Loucy (cell line): ENCODE data around the gene TRIM29.

ENCODE experiments used
- H2AFZ ChIP-seq: fragments of 200-600 bp; sonication (generic); 2 replicates; pipeline ENCODE4 v1.6.0; 2016; ENCODE audit warnings: antibody characterized with exemption, mild to moderate bottlenecking, low read length, moderate library complexity
- H3F3A ChIP-seq: fragments of 200-600 bp; 2 replicates; pipeline ENCODE4 v1.6.0; 2016; ENCODE audit warnings: antibody characterized with exemption, low read depth, mild to moderate bottlenecking
- H3K27me3 ChIP-seq: fragments of 200-600 bp; sonication (generic); 2 replicates; pipeline ENCODE4 v1.6.1; 2014; ENCODE audit warnings: low read length, mild to moderate bottlenecking; ENCODE audit not compliant: insufficient read depth, poor library complexity, severe bottlenecking
- H3K36me3 ChIP-seq: fragments of 200-600 bp; sonication (generic); 2 replicates; pipeline ENCODE4 v1.6.1; 2016; ENCODE audit warnings: low read length; ENCODE audit not compliant: insufficient read depth
- H3K4me1 ChIP-seq: fragments of 200-600 bp; sonication (generic); 2 replicates; pipeline ENCODE4 v1.5.1; 2014; ENCODE audit warnings: low read length, mild to moderate bottlenecking; ENCODE audit not compliant: insufficient read depth, poor library complexity, severe bottlenecking
- H3K4me2 ChIP-seq: fragments of 200-600 bp; sonication (generic); 2 replicates; pipeline ENCODE4 v1.6.0; 2014; ENCODE audit warnings: antibody characterized with exemption, low read length, low read depth, mild to moderate bottlenecking; ENCODE audit not compliant: poor library complexity, severe bottlenecking
- H3K4me3 ChIP-seq: fragments of 200-600 bp; sonication (generic); 2 replicates; pipeline ENCODE4 v1.5.1; 2014; ENCODE audit warnings: low read length, mild to moderate bottlenecking, mixed read lengths; ENCODE audit not compliant: poor library complexity, severe bottlenecking
- H3K79me2 ChIP-seq: fragments of 200-600 bp; sonication (generic); 2 replicates; pipeline ENCODE4 v1.6.1; 2014; ENCODE audit warnings: low read length; ENCODE audit not compliant: insufficient read depth
- H3K9ac ChIP-seq: fragments of 200-600 bp; sonication (generic); 2 replicates; pipeline ENCODE4 v1.6.0; 2014; ENCODE audit warnings: mild to moderate bottlenecking, low read depth, low read length, moderate library complexity; ENCODE audit not compliant: poor library complexity, severe bottlenecking
- H3K9me2 ChIP-seq: fragments of 200-600 bp; sonication (generic); replicated peaks from 2 replicates; pipeline ENCODE4 v1.6.1; 2016; ENCODE audit warnings: low read depth, low read length, mixed read lengths
- H3K9me3 ChIP-seq: fragments of 200-600 bp; sonication (generic); 2 replicates; pipeline ENCODE4 v1.6.1; 2014; ENCODE audit warnings: mild to moderate bottlenecking, antibody characterized with exemption, low read length, low read depth; ENCODE audit not compliant: insufficient read depth
- H4K20me1 ChIP-seq: fragments of 200-600 bp; sonication (generic); 2 replicates; pipeline ENCODE4 v1.6.0; 2014; ENCODE audit warnings: antibody characterized with exemption, low read length, mild to moderate bottlenecking; ENCODE audit not compliant: insufficient read depth, poor library complexity, severe bottlenecking
- EZH2phosphoT487 ChIP-seq: fragments of 200-600 bp; IDR thresholded peaks from 2 replicates; pipeline ENCODE4 v1.6.1; 2018; ENCODE audit warnings: antibody characterized with exemption, mild to moderate bottlenecking, moderate library complexity, borderline replicate concordance
- TF ChIP-seq, protein P1 (sequence below): fragments of 200-600 bp; sonication (generic); conservative IDR thresholded peaks from 2 replicates; pipeline ENCODE4 v1.5.1; 2014; ENCODE audit warnings: mild to moderate bottlenecking, antibody characterized with exemption, low read length

Gene TRIM29

DNA sequence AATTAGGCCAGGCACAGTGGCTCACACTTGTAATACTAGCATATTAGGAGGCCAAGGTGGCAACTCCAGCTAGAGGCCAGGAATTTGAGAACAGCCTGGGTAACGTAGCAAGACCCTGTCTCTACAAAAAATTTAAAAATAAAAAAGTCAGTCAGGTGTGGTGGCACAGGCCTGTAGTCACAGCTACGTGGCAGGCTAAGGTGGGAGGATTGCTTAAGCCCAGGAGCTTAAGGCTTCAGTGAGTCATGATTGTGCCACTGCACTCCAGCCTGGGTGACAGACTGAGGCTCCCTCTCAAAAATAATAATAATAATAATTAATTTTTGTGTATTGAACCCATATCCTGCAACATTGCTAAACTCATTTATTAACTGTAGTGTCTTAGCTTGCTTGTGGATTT, 15.3 kb upstream of the TRIM29 start:
- Histone ChIP-seq H3K9me2 (no peaks in the 10 kb centered on the region), H3F3A (no peaks in the 10 kb centered on the region), H3K9me3 (no peaks in the 10 kb centered on the region), H3K4me2 (no peak overlapping the region), H3K36me3 (no peaks in the 10 kb centered on the region), H3K4me3 (no peak overlapping the region), H3K4me1 (no peaks in the 10 kb centered on the region), H2AFZ (no peak overlapping the region), H3K9ac (no peak overlapping the region), H4K20me1 (no peaks in the 10 kb centered on the region), H3K27me3 (no peaks in the 10 kb centered on the region), H3K79me2 (no peaks in the 10 kb centered on the region)
- no peak for TF ChIP-seq EZH2phosphoT487
- TF ChIP-seq, protein P1, sequence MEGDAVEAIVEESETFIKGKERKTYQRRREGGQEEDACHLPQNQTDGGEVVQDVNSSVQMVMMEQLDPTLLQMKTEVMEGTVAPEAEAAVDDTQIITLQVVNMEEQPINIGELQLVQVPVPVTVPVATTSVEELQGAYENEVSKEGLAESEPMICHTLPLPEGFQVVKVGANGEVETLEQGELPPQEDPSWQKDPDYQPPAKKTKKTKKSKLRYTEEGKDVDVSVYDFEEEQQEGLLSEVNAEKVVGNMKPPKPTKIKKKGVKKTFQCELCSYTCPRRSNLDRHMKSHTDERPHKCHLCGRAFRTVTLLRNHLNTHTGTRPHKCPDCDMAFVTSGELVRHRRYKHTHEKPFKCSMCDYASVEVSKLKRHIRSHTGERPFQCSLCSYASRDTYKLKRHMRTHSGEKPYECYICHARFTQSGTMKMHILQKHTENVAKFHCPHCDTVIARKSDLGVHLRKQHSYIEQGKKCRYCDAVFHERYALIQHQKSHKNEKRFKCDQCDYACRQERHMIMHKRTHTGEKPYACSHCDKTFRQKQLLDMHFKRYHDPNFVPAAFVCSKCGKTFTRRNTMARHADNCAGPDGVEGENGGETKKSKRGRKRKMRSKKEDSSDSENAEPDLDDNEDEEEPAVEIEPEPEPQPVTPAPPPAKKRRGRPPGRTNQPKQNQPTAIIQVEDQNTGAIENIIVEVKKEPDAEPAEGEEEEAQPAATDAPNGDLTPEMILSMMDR: no peak

DNA sequence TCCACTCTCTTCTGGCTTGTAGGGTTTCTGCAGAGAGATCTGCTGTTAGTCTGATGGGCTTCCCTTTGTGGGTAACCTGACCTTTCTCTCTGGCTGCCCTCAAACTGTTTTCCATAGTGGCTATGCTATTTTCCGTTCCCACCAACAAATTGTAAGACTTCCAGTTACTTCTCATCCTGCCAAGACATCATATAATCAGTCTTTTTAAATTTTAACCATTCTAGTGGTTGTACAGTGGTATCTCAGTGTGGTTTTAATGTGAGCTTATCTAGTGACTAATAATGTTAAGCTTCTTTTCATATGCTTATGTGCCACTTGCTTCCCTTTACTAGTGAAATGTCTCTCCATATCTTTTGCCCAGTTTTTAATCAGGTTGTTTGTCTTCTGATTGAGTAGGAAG, 13.6 kb upstream of the TRIM29 start:
- TF ChIP-seq, protein P1: no peak
- TF ChIP-seq EZH2phosphoT487: no peak
- no peaks in the 10 kb centered on the region for H3K79me2 ChIP-seq
- H3K4me2 ChIP-seq: no peak overlapping the region
- H3K4me3 ChIP-seq: no peak overlapping the region
- H3K4me1 ChIP-seq: no peaks in the 10 kb centered on the region
- H3F3A ChIP-seq: no peaks in the 10 kb centered on the region
- no peak overlapping the region for H2AFZ ChIP-seq
- H3K9ac ChIP-seq: no peak overlapping the region
- H4K20me1 ChIP-seq: no peaks in the 10 kb centered on the region
- H3K9me3 ChIP-seq: no peaks in the 10 kb centered on the region
- no peaks in the 10 kb centered on the region for H3K36me3 ChIP-seq
- no peaks in the 10 kb centered on the region for H3K9me2 ChIP-seq
- H3K27me3 ChIP-seq: no peaks in the 10 kb centered on the region

DNA sequence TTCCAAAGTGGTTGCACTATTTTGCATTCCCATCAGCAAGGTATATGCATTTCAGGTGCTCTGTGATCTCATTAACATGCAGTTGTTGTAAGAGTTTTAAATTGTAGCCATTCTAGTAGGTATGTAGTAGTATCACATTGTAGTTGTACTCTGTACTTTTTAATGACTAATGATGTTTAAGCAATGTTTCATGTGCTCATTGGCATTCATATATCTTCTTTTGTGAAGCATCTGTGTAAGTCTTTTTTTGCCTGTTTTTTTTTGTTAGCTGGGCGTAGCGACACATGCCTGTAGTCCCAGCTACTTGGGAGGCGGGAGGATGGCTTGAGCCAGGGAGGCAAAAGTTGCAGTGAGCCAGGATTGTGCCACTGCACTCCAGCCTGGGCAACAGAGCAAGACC, 11.3 kb upstream of the TRIM29 start:
- Histone ChIP-seq H3K9ac (no peak overlapping the region), H3K79me2 (no peaks in the 10 kb centered on the region), H3K4me1 (no peaks in the 10 kb centered on the region), H4K20me1 (no peaks in the 10 kb centered on the region), H3K4me3 (no peak overlapping the region), H3K36me3 (no peaks in the 10 kb centered on the region), H3F3A (no peaks in the 10 kb centered on the region), H3K9me2 (no peaks in the 10 kb centered on the region), H2AFZ (no peak overlapping the region), H3K9me3 (no peaks in the 10 kb centered on the region), H3K27me3 (peaks cover 4% of the 10 kb centered on the region), H3K4me2 (no peak overlapping the region)
- TF ChIP-seq EZH2phosphoT487: no peak
- TF ChIP-seq, protein P1: no peak
